Fibroblast of mammary gland (primary cell): ENCODE results near the gene BABAM1.
A peak's percentile ranks its signal among the peaks of the same experiment; 100 is the strongest.
"Not testable (repeated sequence)": the region's sequence is repeated elsewhere in the genome, so short reads cannot be mapped to it uniquely, and the experiment has no call there.

Experiments used
- DNase-seq: peaks from one replicate; pipeline ENCODE4 v3.0.0-alpha.2; 2010; ENCODE audit warnings: low read depth
- H3K4me3 ChIP-seq: 2 replicates; pipeline ENCODE4 v1.5.1; 2011; ENCODE audit warnings: low read depth, mild to moderate bottlenecking, low read length, moderate library complexity; ENCODE audit not compliant: control insufficient read depth
- CTCF ChIP-seq: conservative IDR thresholded peaks from 2 replicates; pipeline ENCODE4 v1.5.1; 2011; ENCODE audit warnings: low read depth, low read length, inconsistent platforms; ENCODE audit not compliant: control insufficient read depth, insufficient read depth

BABAM1 gene

GRCh38 chr19:17286263-17286662 is 19.0 kb downstream of the BABAM1 start:
- no peak for DNase-seq
- TF ChIP-seq CTCF: no peak
- no peak overlapping the region for H3K4me3 ChIP-seq

GRCh38 chr19:17286752-17287151 is 19.5 kb downstream of the BABAM1 start:
- DNase-seq: no peak
- no peak overlapping the region for H3K4me3 ChIP-seq
- no peak for TF ChIP-seq CTCF

GRCh38 chr19:17289489-17289888 is 22.2 kb downstream of the BABAM1 start:
- H3K4me3 ChIP-seq: no peak overlapping the region
- no peak for TF ChIP-seq CTCF
- DNase-seq: peak; percentile 93

- peak overlapping the region; percentile 69 for H3K4me3 ChIP-seq
- peak; percentile 91 for DNase-seq
- peak; percentile 88 for TF ChIP-seq CTCF
These were observed 25.2 kb downstream of the BABAM1 start for GRCh38 chr19:17292301-17293074.

GRCh38 chr19:17293605-17294004 is 26.4 kb downstream of the BABAM1 start:
- no peak overlapping the region for H3K4me3 ChIP-seq
- TF ChIP-seq CTCF: no peak
- no peak for DNase-seq

GRCh38 chr19:17294051-17294891 is 27.0 kb downstream of the BABAM1 start:
- no peak for TF ChIP-seq CTCF
- no peak overlapping the region for H3K4me3 ChIP-seq
- DNase-seq: no peak

GRCh38 chr19:17295551-17295950 is 28.3 kb downstream of the BABAM1 start:
- DNase-seq, H3K4me3 ChIP-seq: not testable (repeated sequence)
